Cardiac muscle cell (in vitro differentiated cells and primary cell): ENCODE results near the gene FOXJ2. TPM values are rescaled to one million over a fixed set of nuclear protein-coding genes. Genes with fewer than 3 reads are reported as not detected.
A peak's percentile ranks its signal among the peaks of the same experiment; 100 is the strongest.
"Not testable (repeated sequence)": the region's sequence is repeated elsewhere in the genome, so short reads cannot be mapped to it uniquely, and the experiment has no call there.

ENCODE experiments used
- DNase-seq, 2 donors: peaks; one replicate each; pipeline versions ENCODE4 v3.0.0 to v3.0.0-alpha.2; 2010 to 2017; ENCODE audit warnings: low read depth in 1 of 2, low spot score in 1 of 2
- H3K27ac ChIP-seq: fragments of 200-600 bp; sonication (generic); 2 replicates; pipeline ENCODE4 v1.5.1; 2016
- H3K27me3 ChIP-seq: fragments of 200-600 bp; sonication (generic); 2 replicates; pipeline ENCODE4 v1.6.0; 2016; ENCODE audit warnings: control low read depth
- H3K36me3 ChIP-seq: fragments of 200-600 bp; sonication (generic); 2 replicates; pipeline ENCODE4 v1.5.1; 2016; ENCODE audit warnings: control low read depth
- H3K4me1 ChIP-seq: fragments of 200-600 bp; sonication (generic); 2 replicates; pipeline ENCODE4 v1.8.1; 2017; ENCODE audit warnings: low read depth, mild to moderate bottlenecking, mixed run types
- H3K4me3 ChIP-seq: fragments of 200-600 bp; sonication (generic); 2 replicates; pipeline ENCODE4 v1.5.1; 2016; ENCODE audit warnings: mild to moderate bottlenecking
- H3K9me3 ChIP-seq: fragments of 200-600 bp; sonication (generic); 2 replicates; pipeline ENCODE4 v1.5.1; 2017; ENCODE audit warnings: low read depth, mild to moderate bottlenecking, control low read depth
- CTCF ChIP-seq: IDR thresholded peaks from 2 replicates; pipeline ENCODE4 v1.5.1; 2012; ENCODE audit warnings: low read depth, mild to moderate bottlenecking, low read length
- polyA plus RNA-seq: library from polyadenylated mRNA; unstranded; fragments of >200 nt; fragmentation: Nextera tagmentation; extraction: Ambion mirVana; gene quantifications from 2 replicates; pipeline ENCODE4 v1.2.1, GENCODE V29; 2016
- total RNA-seq: library from RNA; depleted of rRNA; stranded (reverse); fragments of >200 nt; gene quantifications from 2 replicates; pipeline ENCODE4 v1.2.3, GENCODE V29; 2016

Gene FOXJ2
- total and polyA plus RNA-seq, 2 experiments from 2014 or later, result 24.1 to 26.6 TPM

GRCh38 chr12:8078398-8078797 is 45.9 kb downstream of the FOXJ2 start:
- Histone ChIP-seq H3K27ac (no peak overlapping the region), H3K36me3 (no peaks in the 10 kb centered on the region), H3K27me3 (no peaks in the 10 kb centered on the region), H3K9me3 (no peaks in the 10 kb centered on the region), H3K4me1 (peaks cover 5% of the 10 kb centered on the region), H3K4me3 (no peak overlapping the region)
- peak; percentile 50 for TF ChIP-seq CTCF
- DNase-seq, result peak; percentile 57 to 83

GRCh38 chr12:8078916-8079315 is 46.4 kb downstream of the FOXJ2 start:
- TF ChIP-seq CTCF, result no peak
- H3K36me3 ChIP-seq, result no peaks in the 10 kb centered on the region
- no peaks in the 10 kb centered on the region for H3K9me3 ChIP-seq
- peaks cover 5% of the 10 kb centered on the region for H3K4me1 ChIP-seq
- no peaks in the 10 kb centered on the region for H3K27me3 ChIP-seq
- no peak for DNase-seq
- H3K4me3 ChIP-seq, result no peak overlapping the region
- H3K27ac ChIP-seq, result no peak overlapping the region

- Histone ChIP-seq H3K9me3 (no peaks in the 10 kb centered on the region), H3K27ac (no peak overlapping the region), H3K4me1 (peaks cover 8% of the 10 kb centered on the region), H3K4me3 (no peak overlapping the region), H3K27me3 (no peaks in the 10 kb centered on the region), H3K36me3 (no peaks in the 10 kb centered on the region)
- no peak for TF ChIP-seq CTCF
- DNase-seq, result no peak
These were observed 47.6 kb downstream of the FOXJ2 start for GRCh38 chr12:8080120-8080519.

GRCh38 chr12:8081251-8081920 is 48.9 kb downstream of the FOXJ2 start:
- H3K4me3 ChIP-seq, result peak overlapping the region; percentile 97
- no peaks in the 10 kb centered on the region for H3K36me3 ChIP-seq
- H3K9me3 ChIP-seq, result no peaks in the 10 kb centered on the region
- H3K27ac ChIP-seq, result peak overlapping the region; percentile 91
- peaks cover 8% of the 10 kb centered on the region for H3K4me1 ChIP-seq
- H3K27me3 ChIP-seq, result no peaks in the 10 kb centered on the region
- peak in 1 of 2 donors; percentile 9 for DNase-seq
- TF ChIP-seq CTCF, result no peak

GRCh38 chr12:8082808-8083100 is 50.2 kb downstream of the FOXJ2 start:
- Histone ChIP-seq H3K27me3 (no peaks in the 10 kb centered on the region), H3K27ac (peak overlapping the region; percentile 91), H3K9me3 (no peaks in the 10 kb centered on the region), H3K36me3 (no peaks in the 10 kb centered on the region), H3K4me1 (peaks cover 8% of the 10 kb centered on the region), H3K4me3 (peak overlapping the region; percentile 97)
- no peak for TF ChIP-seq CTCF
- DNase-seq, result no peak

GRCh38 chr12:8084351-8084750 is 51.8 kb downstream of the FOXJ2 start:
- H3K9me3 ChIP-seq, H3K4me1 ChIP-seq, H3K27me3 ChIP-seq, H3K36me3 ChIP-seq, H3K4me3 ChIP-seq: not testable (repeated sequence)
- peak overlapping the region; percentile 48 for H3K27ac ChIP-seq
- DNase-seq, result peak in 1 of 2 donors; percentile 19
